Skeletal muscle satellite cell (primary cell): ENCODE measurements around the gene AKAP3.

Experiments used
- H3K27me3 ChIP-seq: 2 replicates; pipeline ENCODE4 v1.7.0; 2013; ENCODE audit warnings: low read length; ENCODE audit not compliant: control insufficient read depth, insufficient read depth
- H3K36me3 ChIP-seq: 2 replicates; pipeline ENCODE4 v1.7.0; 2013; ENCODE audit warnings: mild to moderate bottlenecking, control low read depth, low read length; ENCODE audit not compliant: insufficient read depth
- H3K4me1 ChIP-seq: 2 replicates; pipeline ENCODE4 v1.7.0; 2013; ENCODE audit warnings: low read length; ENCODE audit not compliant: control insufficient read depth, insufficient read depth
- H3K4me2 ChIP-seq: 2 replicates; pipeline ENCODE4 v1.7.0; 2013; ENCODE audit warnings: mild to moderate bottlenecking, low read length
- H3K4me3 ChIP-seq: 2 replicates; pipeline ENCODE4 v1.7.0; 2013; ENCODE audit warnings: low read length
- H3K9ac ChIP-seq: 2 replicates; pipeline ENCODE4 v1.7.0; 2013; ENCODE audit warnings: mild to moderate bottlenecking, low read depth, low read length, moderate library complexity
- H3K9me3 ChIP-seq: replicated peaks from 2 replicates; pipeline ENCODE4 v1.7.0; 2013; ENCODE audit warnings: mild to moderate bottlenecking, control low read depth, low read length

Gene AKAP3

GRCh38 chr12:4567073-4567881, 81.6 kb downstream of the AKAP3 start:
- Histone ChIP-seq H3K27me3 (no peaks in the 10 kb centered on the region), H3K36me3 (no peaks in the 10 kb centered on the region), H3K4me2 (no peak overlapping the region), H3K4me1 (peaks cover 2% of the 10 kb centered on the region), H3K9ac (no peak overlapping the region), H3K4me3 (no peak overlapping the region), H3K9me3 (no peaks in the 10 kb centered on the region)

DNA sequence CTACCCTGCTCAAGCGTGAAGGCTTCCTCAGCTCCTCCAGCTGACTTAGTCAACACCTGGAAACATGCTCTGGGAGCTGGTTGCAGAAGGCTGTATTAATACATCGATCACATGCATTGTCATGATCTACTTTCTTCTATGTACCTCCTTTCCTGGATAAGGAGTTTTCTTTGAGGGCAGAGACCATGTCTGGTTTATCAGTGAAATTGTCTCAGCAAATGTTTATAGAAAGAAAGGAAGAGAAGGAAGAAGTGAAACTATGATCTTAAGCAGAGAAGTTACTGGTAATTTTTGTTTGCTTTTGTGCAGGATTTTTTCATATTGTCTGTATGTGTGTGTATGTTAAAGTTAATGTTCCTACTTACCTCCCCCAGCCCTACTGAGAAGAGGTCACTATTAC, 82.4 kb downstream of the AKAP3 start:
- Histone ChIP-seq H3K9ac (no peak overlapping the region), H3K9me3 (no peaks in the 10 kb centered on the region), H3K27me3 (no peaks in the 10 kb centered on the region), H3K36me3 (no peaks in the 10 kb centered on the region), H3K4me1 (peaks cover 8% of the 10 kb centered on the region), H3K4me3 (no peak overlapping the region), H3K4me2 (no peak overlapping the region)
